LNCAP (cell line): ENCODE results near the gene PTPN9.
A peak's percentile ranks its signal among the peaks of the same experiment; 100 is the strongest.

Source experiments
- CTCF ChIP-seq: fragments of 450-650 bp; IDR thresholded peaks from 2 replicates; pipeline ENCODE4 v1.5.1; 2017; ENCODE audit warnings: mild to moderate bottlenecking

PTPN9 gene

GRCh38 chr15:75530169-75530568, 48.9 kb downstream of the PTPN9 start:
- TF ChIP-seq CTCF, result no peak

- TF ChIP-seq CTCF, result no peak
These were observed 56.1 kb downstream of the PTPN9 start for GRCh38 chr15:75523011-75523410.

GRCh38 chr15:75517233-75517632, 61.9 kb downstream of the PTPN9 start:
- no peak for TF ChIP-seq CTCF

GRCh38 chr15:75508840-75509532, 70.1 kb downstream of the PTPN9 start:
- peak; percentile 52 for TF ChIP-seq CTCF

GRCh38 chr15:75502360-75502759, 76.8 kb downstream of the PTPN9 start:
- no peak for TF ChIP-seq CTCF

- no peak for TF ChIP-seq CTCF
These were observed 85.4 kb downstream of the PTPN9 start for GRCh38 chr15:75493732-75494131.

GRCh38 chr15:75483961-75484360, 95.2 kb downstream of the PTPN9 start:
- TF ChIP-seq CTCF, result no peak

- TF ChIP-seq CTCF, result no peak
These were observed 96.0 kb downstream of the PTPN9 start for GRCh38 chr15:75483106-75483505.
